ENCODE measurements around the gene ANAPC16. TPM values are rescaled to one million over a fixed set of nuclear protein-coding genes. Genes with fewer than 3 reads are reported as not detected.

ANAPC16 gene
- polyA plus RNA-seq, 1 experiment: 67.0 TPM

DNA sequence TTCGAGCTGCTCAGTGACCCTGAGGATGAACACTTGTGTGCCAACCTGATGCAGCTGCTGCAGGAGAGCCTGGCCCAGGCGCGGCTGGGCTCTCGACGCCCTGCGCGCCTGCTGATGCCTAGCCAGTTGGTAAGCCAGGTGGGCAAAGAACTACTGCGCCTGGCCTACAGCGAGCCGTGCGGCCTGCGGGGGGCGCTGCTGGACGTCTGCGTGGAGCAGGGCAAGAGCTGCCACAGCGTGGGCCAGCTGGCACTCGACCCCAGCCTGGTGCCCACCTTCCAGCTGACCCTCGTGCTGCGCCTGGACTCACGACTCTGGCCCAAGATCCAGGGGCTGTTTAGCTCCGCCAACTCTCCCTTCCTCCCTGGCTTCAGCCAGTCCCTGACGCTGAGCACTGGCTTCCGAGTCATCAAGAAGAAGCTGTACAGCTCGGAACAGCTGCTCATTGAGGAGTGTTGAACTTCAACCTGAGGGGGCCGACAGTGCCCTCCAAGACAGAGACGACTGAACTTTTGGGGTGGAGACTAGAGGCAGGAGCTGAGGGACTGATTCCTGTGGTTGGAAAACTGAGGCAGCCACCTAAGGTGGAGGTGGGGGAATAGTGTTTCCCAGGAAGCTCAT, 59.0 kb downstream of the ANAPC16 start:
- Histone ChIP-seq H3K27ac (ENCODE audit: low read depth, low read length) (peak overlapping the region; percentile 68), H3K4me3 (ENCODE audit: low read depth, low read length) (peak overlapping the region; percentile 98), H3K27me3 (ENCODE audit: control insufficient read depth, insufficient read depth, low read length) (no peaks in the 10 kb centered on the region), H3K9me3 (ENCODE audit: control insufficient read depth, insufficient read depth, low read length) (peaks cover 11% of the 10 kb centered on the region; the same call in 1 of the 2 replicates)
- DNase-seq (ENCODE audit: low read depth, low spot score): no peak
- TF ChIP-seq, protein P1, sequence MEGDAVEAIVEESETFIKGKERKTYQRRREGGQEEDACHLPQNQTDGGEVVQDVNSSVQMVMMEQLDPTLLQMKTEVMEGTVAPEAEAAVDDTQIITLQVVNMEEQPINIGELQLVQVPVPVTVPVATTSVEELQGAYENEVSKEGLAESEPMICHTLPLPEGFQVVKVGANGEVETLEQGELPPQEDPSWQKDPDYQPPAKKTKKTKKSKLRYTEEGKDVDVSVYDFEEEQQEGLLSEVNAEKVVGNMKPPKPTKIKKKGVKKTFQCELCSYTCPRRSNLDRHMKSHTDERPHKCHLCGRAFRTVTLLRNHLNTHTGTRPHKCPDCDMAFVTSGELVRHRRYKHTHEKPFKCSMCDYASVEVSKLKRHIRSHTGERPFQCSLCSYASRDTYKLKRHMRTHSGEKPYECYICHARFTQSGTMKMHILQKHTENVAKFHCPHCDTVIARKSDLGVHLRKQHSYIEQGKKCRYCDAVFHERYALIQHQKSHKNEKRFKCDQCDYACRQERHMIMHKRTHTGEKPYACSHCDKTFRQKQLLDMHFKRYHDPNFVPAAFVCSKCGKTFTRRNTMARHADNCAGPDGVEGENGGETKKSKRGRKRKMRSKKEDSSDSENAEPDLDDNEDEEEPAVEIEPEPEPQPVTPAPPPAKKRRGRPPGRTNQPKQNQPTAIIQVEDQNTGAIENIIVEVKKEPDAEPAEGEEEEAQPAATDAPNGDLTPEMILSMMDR (IDR thresholded peaks at IDR 0.05; ENCODE audit: low read depth, low read length): peak; percentile 67
- CTCF ChIA-PET: interaction anchor here (0.5 to 1.6 kb wide), 13 partner anchors 15 to 227 kb away, joined by 3 to 9 read pairs (median 5); partner anchors contain the start of genes ANAPC16 and ASCC1
- POLR2A ChIA-PET: interaction anchor here (0.6 to 4.7 kb wide), 17 partner anchors 9 to 376 kb away, joined by 3 to 75 read pairs (median 7); partner anchors contain the start of genes ANAPC16 and ASCC1

DNA sequence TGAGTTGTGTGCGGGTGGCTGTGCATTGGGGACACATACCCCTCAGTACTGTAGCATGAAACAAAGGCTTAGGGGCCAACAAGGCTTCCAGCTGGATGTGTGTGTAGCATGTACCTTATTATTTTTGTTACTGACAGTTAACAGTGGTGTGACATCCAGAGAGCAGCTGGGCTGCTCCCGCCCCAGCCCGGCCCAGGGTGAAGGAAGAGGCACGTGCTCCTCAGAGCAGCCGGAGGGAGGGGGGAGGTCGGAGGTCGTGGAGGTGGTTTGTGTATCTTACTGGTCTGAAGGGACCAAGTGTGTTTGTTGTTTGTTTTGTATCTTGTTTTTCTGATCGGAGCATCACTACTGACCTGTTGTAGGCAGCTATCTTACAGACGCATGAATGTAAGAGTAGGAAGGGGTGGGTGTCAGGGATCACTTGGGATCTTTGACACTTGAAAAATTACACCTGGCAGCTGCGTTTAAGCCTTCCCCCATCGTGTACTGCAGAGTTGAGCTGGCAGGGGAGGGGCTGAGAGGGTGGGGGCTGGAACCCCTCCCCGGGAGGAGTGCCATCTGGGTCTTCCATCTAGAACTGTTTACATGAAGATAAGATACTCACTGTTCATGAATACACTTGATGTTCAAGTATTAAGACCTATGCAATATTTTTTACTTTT, 59.7 kb downstream of the ANAPC16 start:
- DNase-seq (ENCODE audit: low read depth, low spot score): no peak
- no peak overlapping the region for H3K27ac ChIP-seq (ENCODE audit: low read depth, low read length)
- TF ChIP-seq, protein P1 (IDR thresholded peaks at IDR 0.05; ENCODE audit: low read depth, low read length): no peak
- H3K4me3 ChIP-seq (ENCODE audit: low read depth, low read length): peak overlapping the region; percentile 98
- H3K9me3 ChIP-seq (ENCODE audit: control insufficient read depth, insufficient read depth, low read length): peaks cover 11% of the 10 kb centered on the region; the same call in 1 of the 2 replicates
- H3K27me3 ChIP-seq (ENCODE audit: control insufficient read depth, insufficient read depth, low read length): no peaks in the 10 kb centered on the region
- POLR2A ChIA-PET: interaction anchor here (0.6 to 4.7 kb wide), 12 partner anchors 8 to 377 kb away, joined by 3 to 75 read pairs (median 9); partner anchors contain the start of genes ANAPC16 and ASCC1
- CTCF ChIA-PET: interaction anchor here (0.5 to 1.6 kb wide), 13 partner anchors 16 to 227 kb away, joined by 3 to 9 read pairs (median 5); partner anchors contain the start of genes ANAPC16 and ASCC1

DNA sequence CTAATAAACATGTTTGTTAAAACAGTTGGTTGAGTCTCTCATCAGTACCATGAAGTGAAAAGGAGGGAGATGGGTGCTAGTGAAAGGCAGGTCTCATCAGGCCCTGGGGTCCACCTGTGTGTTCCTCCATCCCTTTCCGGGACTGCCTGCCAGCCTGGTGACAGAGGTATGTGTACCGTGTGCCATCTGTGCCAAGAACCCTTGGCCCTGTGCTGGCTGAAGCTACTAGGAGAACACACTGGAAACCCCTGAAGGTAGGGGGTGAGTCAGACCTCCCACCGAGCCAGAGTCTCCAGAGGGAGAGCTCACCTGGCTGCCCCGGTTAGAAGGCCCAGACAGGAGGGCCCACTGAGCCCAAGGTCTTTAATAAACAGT, 60.2 kb downstream of the ANAPC16 start:
- CTCF ChIA-PET: interaction anchor here (0.7 to 1.1 kb wide), 2 partner anchors 59 to 350 kb away, joined by 4 to 6 read pairs; partner anchors contain the start of genes ANAPC16 and ASCC1
- TF ChIP-seq, protein P1 (IDR thresholded peaks at IDR 0.05; ENCODE audit: low read depth, low read length): no peak
- POLR2A ChIA-PET: interaction anchor here (1.7 to 4.7 kb wide), 3 partner anchors 17 to 45 kb away, joined by 7 to 75 read pairs (median 63); no protein-coding TSS in a partner anchor
- DNase-seq (ENCODE audit: low read depth, low spot score): no peak
- H3K4me3 ChIP-seq (ENCODE audit: low read depth, low read length): peak overlapping the region; percentile 98
- H3K27ac ChIP-seq (ENCODE audit: low read depth, low read length): no peak overlapping the region
- H3K9me3 ChIP-seq (ENCODE audit: control insufficient read depth, insufficient read depth, low read length): peaks cover 11% of the 10 kb centered on the region; the same call in 1 of the 2 replicates
- no peaks in the 10 kb centered on the region for H3K27me3 ChIP-seq (ENCODE audit: control insufficient read depth, insufficient read depth, low read length)

DNA sequence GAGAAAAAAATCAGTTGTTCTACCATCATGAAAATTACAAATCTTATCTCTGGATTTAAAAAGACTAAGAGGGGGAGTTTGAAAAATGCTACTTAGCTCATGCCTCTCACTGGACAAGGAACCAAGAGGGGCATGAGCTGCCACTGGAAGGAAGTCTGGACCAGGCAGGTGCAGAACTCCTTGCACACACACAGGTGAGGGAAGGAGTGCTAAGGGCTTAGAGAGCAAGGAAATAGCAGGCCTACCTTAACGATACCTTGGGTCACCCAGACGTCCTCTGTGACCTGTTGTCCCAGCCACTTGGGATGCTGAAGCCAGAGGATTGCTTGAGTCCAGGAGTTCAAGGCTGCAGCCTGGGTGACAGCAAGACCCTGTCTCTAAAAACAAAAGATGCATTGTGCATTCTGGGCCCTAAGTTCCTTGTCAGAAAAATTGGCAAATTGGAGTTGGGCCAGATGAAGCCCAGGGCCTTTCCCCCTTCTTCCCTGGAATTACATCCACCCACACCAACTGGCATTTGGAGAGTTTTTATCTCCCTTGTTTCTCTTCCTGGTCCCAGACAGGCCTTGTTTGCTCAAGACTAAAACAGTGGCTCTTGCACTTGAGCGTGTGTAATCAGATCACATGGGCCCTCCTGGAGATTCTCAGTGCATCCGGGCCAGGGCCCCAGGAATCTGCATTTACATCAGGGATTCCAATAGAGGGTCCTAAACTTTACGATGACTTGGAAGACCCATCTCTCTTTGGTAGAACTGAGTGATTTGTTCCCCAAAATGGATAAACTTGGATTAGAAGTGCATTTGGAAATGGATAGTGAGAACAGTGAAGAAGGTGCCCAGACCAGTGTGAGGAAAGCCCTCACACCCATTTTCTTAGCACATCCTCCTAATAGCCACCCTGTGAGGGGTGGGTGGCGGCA, 60.9 kb downstream of the ANAPC16 start:
- no peak for DNase-seq (ENCODE audit: low read depth, low spot score)
- peak overlapping the region; percentile 98 for H3K4me3 ChIP-seq (ENCODE audit: low read depth, low read length)
- peak overlapping the region; percentile 47 for H3K27ac ChIP-seq (ENCODE audit: low read depth, low read length)
- POLR2A ChIA-PET: interaction anchor here (4.7 kb wide), 1 partner anchor 44 kb away, joined by 75 read pairs; no protein-coding TSS in a partner anchor
- CTCF ChIA-PET: interaction anchor here (0.7 to 1.0 kb wide), 2 partner anchors 151 to 350 kb away, joined by 3 to 4 read pairs; no protein-coding TSS in a partner anchor
- H3K9me3 ChIP-seq (ENCODE audit: control insufficient read depth, insufficient read depth, low read length): peaks cover 11% of the 10 kb centered on the region; the same call in 1 of the 2 replicates
- TF ChIP-seq, protein P1 (IDR thresholded peaks at IDR 0.05; ENCODE audit: low read depth, low read length): no peak
- no peaks in the 10 kb centered on the region for H3K27me3 ChIP-seq (ENCODE audit: control insufficient read depth, insufficient read depth, low read length)
